Measurements from ENCODE around the gene HYAL3.

The HYAL3 gene

GRCh38 chr3:50266836-50267235, 32.4 kb downstream of the HYAL3 start:
- Histone ChIP-seq H3K4me1 (ENCODE audit: insufficient read depth, low read length) (no peaks in the 10 kb centered on the region), H3K27ac (ENCODE audit: low read length) (no peak overlapping the region), H3K36me3 (ENCODE audit: insufficient read depth, low read length) (no peaks in the 10 kb centered on the region), H3K4me2 (ENCODE audit: insufficient read depth, low read length) (no peak overlapping the region), H4K20me1 (ENCODE audit: insufficient read depth, low read length) (no peaks in the 10 kb centered on the region), H3K9me3 (ENCODE audit: insufficient read depth, low read length, severe bottlenecking) (no peaks in the 10 kb centered on the region), H3K9ac (ENCODE audit: low read depth, low read length) (no peak overlapping the region), H3K79me2 (ENCODE audit: insufficient read depth, low read length) (no peaks in the 10 kb centered on the region), H2AFZ (ENCODE audit: low read depth, low read length) (no peak overlapping the region), H3K27me3 (ENCODE audit: insufficient read depth, low read length, poor library complexity) (no peaks in the 10 kb centered on the region), H3K4me3 (ENCODE audit: low read depth in 1 of 2, low read length in 2 of 2) (no peak overlapping the region)
- DNase-seq (no peak), ATAC-seq (ENCODE audit: insufficient read depth, low read depth) (no peak)
- TF ChIP-seq EZH2 (IDR thresholded peaks at IDR 0.05; ENCODE audit: borderline replicate concordance, low read depth, low read length, severe bottlenecking) = no peak

GRCh38 chr3:50266017-50266416, 33.2 kb downstream of the HYAL3 start:
- Histone ChIP-seq H3K4me1 (ENCODE audit: insufficient read depth, low read length) (peaks cover 4% of the 10 kb centered on the region), H3K4me2 (ENCODE audit: insufficient read depth, low read length) (no peak overlapping the region)

GRCh38 chr3:50265571-50265970, 33.6 kb downstream of the HYAL3 start:
- H4K20me1 ChIP-seq (ENCODE audit: insufficient read depth, low read length) = no peaks in the 10 kb centered on the region
- DNase-seq (no peak), ATAC-seq (ENCODE audit: insufficient read depth, low read depth) (no peak)
- H3K4me1 ChIP-seq (ENCODE audit: insufficient read depth, low read length) = peaks cover 9% of the 10 kb centered on the region
- no peaks in the 10 kb centered on the region for H3K9me3 ChIP-seq (ENCODE audit: insufficient read depth, low read length, severe bottlenecking)
- no peak overlapping the region for H2AFZ ChIP-seq (ENCODE audit: low read depth, low read length)
- H3K9ac ChIP-seq (ENCODE audit: low read depth, low read length) = no peak overlapping the region
- no peak overlapping the region for H3K4me2 ChIP-seq (ENCODE audit: insufficient read depth, low read length)
- H3K4me3 ChIP-seq (ENCODE audit: low read depth in 1 of 2, low read length in 2 of 2) = no peak overlapping the region
- no peak overlapping the region for H3K27ac ChIP-seq (ENCODE audit: low read length)
- H3K27me3 ChIP-seq (ENCODE audit: insufficient read depth, low read length, poor library complexity) = no peaks in the 10 kb centered on the region
- H3K79me2 ChIP-seq (ENCODE audit: insufficient read depth, low read length) = no peaks in the 10 kb centered on the region
- no peak for TF ChIP-seq CTCF (IDR thresholded peaks at IDR 0.05; ENCODE audit: borderline replicate concordance, extremely low read depth, low read length, poor library complexity, severe bottlenecking)
- TF ChIP-seq EZH2 (IDR thresholded peaks at IDR 0.05; ENCODE audit: borderline replicate concordance, low read depth, low read length, severe bottlenecking) = no peak
- no peaks in the 10 kb centered on the region for H3K36me3 ChIP-seq (ENCODE audit: insufficient read depth, low read length)

More at GRCh38 chr3:50266017-50266416, 33.2 kb downstream of the HYAL3 start:
- no peak overlapping the region for H3K27ac ChIP-seq (ENCODE audit: low read length)
- ATAC-seq (ENCODE audit: insufficient read depth, low read depth) = no peak
- no peaks in the 10 kb centered on the region for H3K27me3 ChIP-seq (ENCODE audit: insufficient read depth, low read length, poor library complexity)
- H3K79me2 ChIP-seq (ENCODE audit: insufficient read depth, low read length) = no peaks in the 10 kb centered on the region
- DNase-seq = no peak
- no peak for TF ChIP-seq CTCF (IDR thresholded peaks at IDR 0.05; ENCODE audit: borderline replicate concordance, extremely low read depth, low read length, poor library complexity, severe bottlenecking)
- no peaks in the 10 kb centered on the region for H4K20me1 ChIP-seq (ENCODE audit: insufficient read depth, low read length)
- H3K9ac ChIP-seq (ENCODE audit: low read depth, low read length) = no peak overlapping the region
- H2AFZ ChIP-seq (ENCODE audit: low read depth, low read length) = no peak overlapping the region
- H3K9me3 ChIP-seq (ENCODE audit: insufficient read depth, low read length, severe bottlenecking) = no peaks in the 10 kb centered on the region
- H3K4me3 ChIP-seq (ENCODE audit: low read depth in 1 of 2, low read length in 2 of 2) = no peak overlapping the region
- H3K36me3 ChIP-seq (ENCODE audit: insufficient read depth, low read length) = no peaks in the 10 kb centered on the region

- no peak for ATAC-seq (ENCODE audit: insufficient read depth, low read depth)
- Histone ChIP-seq H3K4me1 (ENCODE audit: insufficient read depth, low read length) (peaks cover 13% of the 10 kb centered on the region), H2AFZ (ENCODE audit: low read depth, low read length) (no peak overlapping the region), H3K79me2 (ENCODE audit: insufficient read depth, low read length) (no peaks in the 10 kb centered on the region), H3K9me3 (ENCODE audit: insufficient read depth, low read length, severe bottlenecking) (no peaks in the 10 kb centered on the region), H3K27ac (ENCODE audit: low read length) (no peak overlapping the region), H3K9ac (ENCODE audit: low read depth, low read length) (no peak overlapping the region), H3K4me3 (ENCODE audit: low read depth in 1 of 2, low read length in 2 of 2) (no peak overlapping the region), H4K20me1 (ENCODE audit: insufficient read depth, low read length) (no peaks in the 10 kb centered on the region), H3K4me2 (ENCODE audit: insufficient read depth, low read length) (no peak overlapping the region), H3K36me3 (ENCODE audit: insufficient read depth, low read length) (no peaks in the 10 kb centered on the region), H3K27me3 (ENCODE audit: insufficient read depth, low read length, poor library complexity) (no peaks in the 10 kb centered on the region)
- TF ChIP-seq CTCF (IDR thresholded peaks at IDR 0.05; ENCODE audit: borderline replicate concordance, extremely low read depth, low read length, poor library complexity, severe bottlenecking) (no peak), EZH2 (IDR thresholded peaks at IDR 0.05; ENCODE audit: borderline replicate concordance, low read depth, low read length, severe bottlenecking) (no peak)
- DNase-seq = no peak
Measured at GRCh38 chr3:50264964-50265485, 34.2 kb downstream of the HYAL3 start.

All from DND-41 (cell line).